ENCODE measurements around the gene HOXD9. TPM values are rescaled to one million over a fixed set of nuclear protein-coding genes. Genes with fewer than 3 reads are reported as not detected.
A peak's percentile ranks its signal among the peaks of the same experiment; 100 is the strongest.

Gene HOXD9
- total and polyA plus RNA-seq, 2 of the 8 experiments (the other 6 are each of a cell fraction or from before 2014, with no cell fraction given): not detected

DNA sequence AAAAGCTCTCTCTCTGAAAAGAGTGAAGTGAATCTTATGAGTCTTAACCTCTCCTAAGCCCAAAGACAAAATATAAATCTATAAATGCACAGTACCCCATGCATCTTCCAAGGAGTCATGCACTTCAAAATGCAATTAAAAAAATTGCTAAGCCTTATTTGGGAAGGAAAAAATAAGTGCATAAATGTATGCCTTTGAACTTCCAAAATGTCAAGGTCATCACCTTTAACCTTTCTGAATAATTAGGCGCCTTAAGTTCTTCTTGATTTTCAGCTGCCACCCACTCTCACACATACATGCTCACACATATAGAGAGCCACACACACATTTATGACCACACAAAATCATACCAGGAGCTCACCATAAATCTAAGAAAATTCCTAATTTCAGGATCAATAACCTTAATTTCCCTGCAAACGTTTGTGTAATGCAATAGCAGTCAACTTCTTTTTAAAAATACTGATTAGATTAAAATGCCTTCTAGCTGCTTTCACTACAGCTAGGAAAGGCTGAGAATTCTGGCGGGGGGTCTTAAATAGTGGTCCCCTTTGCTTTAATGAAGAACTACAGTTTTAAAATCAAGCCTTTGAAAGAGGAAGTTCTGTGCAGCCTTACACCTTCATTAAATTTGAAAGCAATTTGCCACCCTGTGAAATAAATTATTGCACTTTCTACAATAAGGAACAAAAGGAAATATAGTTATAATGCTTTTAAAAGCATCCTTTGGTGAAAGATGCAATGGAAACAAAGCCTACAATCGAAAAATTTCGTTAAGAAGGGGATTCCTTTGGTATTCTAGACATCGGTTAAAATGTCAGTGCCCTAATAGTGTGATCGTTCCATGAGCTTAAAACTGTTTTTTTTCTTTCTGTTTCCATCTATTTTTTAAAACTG is 11.9 kb upstream of the HOXD9 start:
- Histone ChIP-seq H2BK120ac (replicated peaks; ENCODE audit: low read depth, low read length) (no peak overlapping the region), H4K20me1 (replicated peaks in 1 of 2; ENCODE audit: control insufficient read depth in 1 of 2, insufficient read depth in 2 of 2, low read length in 2 of 2) (peaks cover 22 to 35% of the 10 kb centered on the region in 2 experiments), H3K27me3 (replicated peaks in 1 of 4; ENCODE audit: control insufficient read depth in 3 of 4, extremely low read depth in 1 of 4, insufficient read depth in 3 of 4, low read length in 3 of 4) (peaks cover 95 to 99% (median 98%) of the 10 kb centered on the region in 4 experiments), H3K27ac (ENCODE audit: low read depth, low read length) (no peak overlapping the region), H3K14ac (ENCODE audit: insufficient read length) (no peak overlapping the region), H3K4me1 (replicated peaks in 1 of 4; ENCODE audit: control insufficient read depth in 3 of 4, insufficient read depth in 4 of 4, low read length in 3 of 4) (peaks cover 0 to 12% (median 5%) of the 10 kb centered on the region in 4 experiments; a peak in 5 of 7 replicates), H4K8ac (ENCODE audit: extremely low read depth, insufficient read depth, low read length) (no peak overlapping the region), H3K79me2 (ENCODE audit: control insufficient read depth in 1 of 2, insufficient read depth in 2 of 2, low read length in 2 of 2) (no peaks in the 10 kb centered on the region), H3K9me3 (ENCODE audit: insufficient read depth in 2 of 2, low read depth in 1 of 2, low read length in 1 of 2) (no peaks in the 10 kb centered on the region), H2BK20ac (ENCODE audit: low read length) (no peak overlapping the region), H3K4ac (replicated peaks; ENCODE audit: insufficient read length, low read depth, low read length) (no peak overlapping the region), H4K91ac (replicated peaks; ENCODE audit: insufficient read length, low read length) (no peak overlapping the region), H3K4me2 (ENCODE audit: insufficient read depth in 1 of 2, low read depth in 2 of 2, low read length in 2 of 2) (no peak overlapping the region), H3K79me1 (ENCODE audit: low read depth, low read length) (no peaks in the 10 kb centered on the region), H3K36me3 (ENCODE audit: control insufficient read depth in 2 of 4, insufficient read depth in 4 of 4, low read length in 3 of 4) (peaks cover 0 to 8% (median 0%) of the 10 kb centered on the region in 4 experiments; a peak in 1 of 8 replicates), H3K23me2 (ENCODE audit: low read depth, low read length) (0 out of 2 replicates have a peak, but pooled peaks cover 2% of the 10 kb centered on the region), H2AFZ (ENCODE audit: low read length) (no peak overlapping the region), H2BK15ac (ENCODE audit: low read length) (no peak overlapping the region), H3K18ac (ENCODE audit: extremely low read depth, low read length) (no peak overlapping the region), H3K56ac (replicated peaks; ENCODE audit: insufficient read length, low read depth, low read length) (no peak overlapping the region), H3K4me3 (ENCODE audit: extremely low read depth in 1 of 4, insufficient read depth in 2 of 4, low read depth in 3 of 4, low read length in 4 of 4) (no peak overlapping the region), H2BK12ac (ENCODE audit: low read depth, low read length) (no peak overlapping the region), H3K23ac (ENCODE audit: insufficient read length) (no peak overlapping the region), H2AK5ac (ENCODE audit: low read depth, low read length) (no peak overlapping the region), H2BK5ac (ENCODE audit: low read depth, low read length) (no peak overlapping the region), H3K9ac (replicated peaks in 1 of 4; ENCODE audit: extremely low read depth in 1 of 4, low read depth in 3 of 4, low read length in 3 of 4) (no peak overlapping the region), H4K5ac (ENCODE audit: insufficient read length, low read depth, low read length) (no peak overlapping the region)
- 30% methylated on average over 7 of the region's 7 CpGs; no CpG with 5 or more reads in 1 of the 2 experiments for WGBS, 2 experiments (ENCODE audit: extremely low coverage in 1 of 2, insufficient coverage in 1 of 2, insufficient read length in 1 of 2, insufficient replicate concordance in 2 of 2, low coverage in 1 of 2, low lambda C conversion rate in 2 of 2, missing lambda C conversion rate in 1 of 2)
- no peak for DNase-seq (ENCODE audit: low read depth in 1 of 2, low spot score in 2 of 2)
- TF ChIP-seq POLR2AphosphoS5 (IDR thresholded peaks at IDR 0.05; ENCODE audit: low read depth, low read length) (no peak), CBX8 (IDR thresholded peaks at IDR 0.05; ENCODE audit: borderline replicate concordance, low read depth, low read length) (peak; percentile 86)
- ChIA-PET CTCF (ENCODE audit: partially characterized antibody) (interaction anchor here (0.5 to 5.4 kb wide), 26 partner anchors 8 to 840 kb away, joined by 3 to 42 read pairs (median 4); partner anchors contain the start of genes EVX2 and HOXD9), POLR2A (ENCODE audit: partially characterized antibody) (interaction anchor here (0.6 kb wide), 1 partner anchor 8 kb away, joined by 3 read pairs; no protein-coding TSS in a partner anchor)
- no peak for FAIRE-seq
